Stimulated activated CD8-positive, alpha-beta memory T cell treated with anti-CD3 and anti-CD28 coated beads, Interleukin-2, amount 100 ng/mL, for 1 hour (primary cell): ENCODE results near the gene TCF12.
"Not testable (repeated sequence)": the region's sequence is repeated elsewhere in the genome, so short reads cannot be mapped to it uniquely, and the experiment has no call there.

Source experiments
- DNase-seq, 2 donors: peaks; one replicate each; pipeline ENCODE4 v3.0.0-alpha.2; 2020; ENCODE audit warnings: low read depth in 2 of 2

The TCF12 gene

DNA sequence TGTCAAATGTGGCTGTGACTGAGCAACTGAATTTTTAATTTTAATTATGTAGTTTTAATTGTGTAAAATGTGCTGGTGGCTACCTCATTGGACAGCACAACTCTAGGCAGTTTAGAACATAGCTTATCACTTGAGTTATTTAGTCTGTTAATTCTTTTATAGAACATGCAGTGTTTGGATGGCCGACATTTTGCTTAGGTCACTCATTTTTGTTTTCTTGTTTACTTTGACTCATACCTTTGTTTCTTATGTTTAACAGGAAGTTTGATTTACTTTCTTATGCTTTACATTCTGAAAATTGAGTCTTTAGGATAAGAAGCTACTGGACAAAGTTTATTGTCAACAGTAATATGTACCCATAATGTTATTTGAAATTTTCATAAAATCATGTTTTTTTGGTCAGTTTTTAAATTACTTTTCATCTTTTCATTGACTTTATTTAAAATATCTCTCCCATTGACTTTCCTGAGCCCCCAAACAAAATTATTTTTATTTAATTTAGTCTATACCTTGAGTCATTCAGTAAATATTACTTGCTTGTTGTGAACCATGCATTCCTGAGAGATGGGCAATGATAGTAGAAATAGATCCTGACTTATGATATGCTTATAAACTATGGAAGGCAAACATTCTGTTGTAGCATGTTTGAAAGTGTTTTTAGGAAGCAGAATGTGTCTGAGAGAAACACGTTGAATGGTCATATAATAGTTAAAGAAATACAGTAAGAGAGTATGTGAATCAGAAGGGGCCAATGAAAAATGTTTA lies 60.6 kb downstream of the TCF12 start:
- DNase-seq = no peak

DNA sequence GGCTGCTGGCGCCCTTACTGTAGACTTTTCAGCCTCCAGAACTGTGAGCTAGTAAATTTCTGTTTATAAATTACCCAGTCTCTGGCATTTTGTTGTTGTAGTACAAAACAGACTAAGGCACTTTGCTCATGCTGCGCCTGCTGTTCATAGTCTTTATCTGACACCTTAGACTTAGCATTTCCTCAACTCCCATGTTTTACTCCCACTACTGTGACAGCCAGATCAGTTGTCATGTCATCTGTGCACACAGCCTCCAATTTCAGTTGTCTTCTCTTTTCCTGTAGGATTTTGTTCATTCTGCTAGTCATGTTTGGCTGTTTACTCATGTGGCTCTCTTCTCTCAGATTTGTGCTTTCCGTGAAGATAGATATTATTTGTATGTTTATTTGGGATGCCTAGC lies 62.0 kb downstream of the TCF12 start:
- DNase-seq = no peak

DNA sequence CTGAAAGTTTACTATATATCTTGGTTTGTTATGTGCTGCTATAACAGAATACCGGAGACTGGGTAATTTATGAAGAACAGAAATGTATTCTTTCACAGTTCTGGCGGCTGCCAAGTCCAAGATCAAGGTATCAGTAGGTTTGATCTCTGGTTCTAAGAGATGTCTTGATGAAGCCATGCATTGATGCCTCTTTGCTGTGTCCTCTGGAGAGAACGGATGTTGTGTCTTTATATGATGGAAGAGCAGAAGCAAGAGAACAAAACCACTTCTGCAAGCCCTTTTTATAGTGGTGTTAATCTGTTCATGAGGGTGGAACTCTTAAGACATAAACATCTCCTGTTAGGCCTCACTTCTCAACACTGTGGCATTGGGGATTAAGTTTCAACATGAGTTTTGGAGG lies 62.7 kb downstream of the TCF12 start:
- DNase-seq = no peak

DNA sequence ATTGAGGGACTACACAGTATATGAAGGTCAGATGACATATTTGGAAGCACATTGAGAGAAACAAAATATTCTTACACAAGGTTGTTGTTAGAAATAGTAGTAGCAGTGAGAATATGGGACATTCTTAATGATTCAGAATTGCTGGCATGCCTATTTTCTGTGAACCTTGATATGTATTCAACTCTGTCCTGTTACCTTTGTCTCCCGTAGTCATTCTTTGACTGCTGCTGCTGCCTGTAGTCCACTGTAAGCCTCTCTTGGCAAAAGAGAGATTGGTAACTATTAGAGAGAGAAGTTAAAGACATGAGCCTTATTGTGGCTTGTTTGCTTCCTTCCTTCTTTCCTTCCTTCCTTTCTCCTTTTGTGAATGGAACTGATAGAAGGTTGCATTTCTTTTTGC lies 64.5 kb downstream of the TCF12 start:
- DNase-seq = no peak

DNA sequence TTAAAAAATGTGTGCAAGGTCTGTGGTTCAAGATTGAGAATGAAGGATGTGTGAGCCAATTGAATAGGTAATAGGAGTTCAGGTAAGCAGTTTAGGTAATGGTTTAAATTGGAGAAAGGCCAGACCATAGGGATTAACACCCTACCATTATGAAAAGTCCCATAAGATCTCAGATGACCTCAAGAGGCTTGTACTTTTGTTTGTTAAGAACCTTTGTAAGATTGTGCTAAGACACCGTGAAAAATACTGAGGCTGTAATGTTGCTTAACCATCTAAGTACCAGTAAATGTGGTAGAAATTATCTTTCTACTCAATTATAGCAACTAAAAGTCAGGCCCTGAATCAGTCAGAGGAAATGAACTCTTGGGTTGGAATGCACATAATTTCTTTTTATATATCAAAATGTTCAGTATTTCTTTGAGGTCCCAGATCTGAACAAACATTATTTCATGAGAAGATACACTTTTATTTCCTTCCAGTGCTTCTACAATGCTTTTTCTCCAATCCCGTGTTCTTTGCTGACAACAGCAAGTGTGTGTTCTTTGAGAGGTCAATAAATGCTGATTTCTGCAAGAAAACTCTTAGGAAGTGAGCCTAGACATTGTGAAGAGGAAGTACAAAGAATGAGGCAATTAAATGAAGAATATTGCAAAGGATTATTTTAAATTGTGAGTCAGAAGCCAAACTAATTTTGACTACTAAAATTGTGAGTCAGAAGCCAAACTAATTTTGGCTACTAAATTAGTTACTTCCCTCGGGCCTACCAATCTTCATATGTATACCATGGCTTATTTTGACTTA lies 66.4 kb downstream of the TCF12 start:
- DNase-seq = no peak

DNA sequence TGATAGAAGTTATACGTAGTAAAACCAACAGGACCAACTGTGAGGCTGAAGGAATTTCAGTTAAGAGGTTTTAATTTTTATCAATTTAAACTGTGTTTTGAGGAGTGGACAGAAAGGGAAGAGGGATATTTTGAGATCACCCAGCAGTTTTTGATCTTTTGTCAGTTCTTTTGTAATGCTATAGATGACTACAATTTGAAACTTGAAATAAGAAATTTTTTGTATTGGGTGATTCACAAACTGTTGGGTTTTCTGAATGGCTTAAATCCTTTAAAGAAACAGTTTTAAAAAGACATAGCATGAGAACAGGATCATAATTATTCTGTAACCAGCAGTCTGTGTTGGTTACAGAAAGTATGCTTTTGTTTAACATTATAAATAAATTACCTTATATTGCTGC lies 67.4 kb downstream of the TCF12 start:
- no peak for DNase-seq

DNA sequence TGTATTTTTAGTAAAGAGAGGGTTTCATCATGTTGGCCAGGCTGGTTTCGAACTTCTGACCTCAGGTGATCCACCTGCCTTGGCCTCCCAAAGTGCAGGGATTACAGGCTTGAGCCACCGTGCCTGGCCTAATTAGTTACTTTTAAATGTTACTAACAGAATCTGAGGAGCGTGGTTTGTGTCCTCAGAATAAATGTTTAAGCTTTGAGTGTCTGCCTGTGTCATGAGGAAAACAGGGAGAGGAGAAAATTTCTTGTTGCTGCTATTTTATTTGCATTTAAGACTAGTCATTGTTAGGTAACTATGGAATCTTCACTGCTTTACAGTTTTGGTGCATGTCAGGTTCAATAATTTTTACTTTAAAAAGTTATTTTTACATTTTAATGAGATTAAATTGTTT lies 68.8 kb downstream of the TCF12 start:
- DNase-seq = no peak

DNA sequence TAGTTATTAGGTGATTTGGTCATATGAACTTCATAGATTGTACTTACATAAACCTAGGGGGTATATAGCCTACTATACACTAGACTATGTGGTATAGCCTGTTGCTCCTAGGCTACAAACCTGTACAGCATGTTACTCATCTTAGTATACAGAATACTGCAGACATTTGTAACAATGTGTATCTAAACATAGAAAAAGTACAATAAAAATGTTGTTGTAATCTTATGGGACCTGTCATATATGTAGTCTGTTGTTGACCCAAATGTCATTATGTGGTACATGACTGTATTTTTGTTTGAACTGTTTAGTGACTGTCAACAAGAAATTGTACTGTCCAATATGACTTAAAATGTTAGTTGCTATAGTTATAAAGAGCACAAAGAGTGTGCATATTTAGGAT lies 69.8 kb downstream of the TCF12 start:
- DNase-seq = no peak

DNA sequence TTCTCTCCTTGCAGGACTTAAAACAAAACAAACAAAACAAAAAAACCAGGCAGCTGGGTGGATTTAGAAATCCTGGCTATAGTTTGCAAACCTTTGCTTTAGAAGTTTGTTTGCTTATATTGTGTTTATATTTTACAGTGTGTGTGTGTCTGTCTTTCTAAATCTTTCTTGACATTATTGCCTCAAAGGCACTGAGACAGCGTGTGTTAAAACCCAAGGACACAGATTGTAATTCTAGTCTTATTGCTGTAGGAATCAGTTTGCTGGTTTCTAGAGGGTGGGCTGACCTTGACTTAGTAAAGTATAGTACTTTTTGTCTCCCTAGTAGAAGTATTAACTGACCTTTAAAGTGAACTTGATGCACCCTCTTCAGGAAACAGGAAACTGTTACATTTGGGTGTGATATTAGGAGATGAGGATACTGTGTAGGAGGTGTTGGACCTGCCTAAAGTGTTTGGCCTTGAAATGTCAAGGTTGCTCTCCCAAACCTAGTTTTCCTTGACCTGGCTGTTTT lies 71.0 kb downstream of the TCF12 start:
- DNase-seq = no peak

DNA sequence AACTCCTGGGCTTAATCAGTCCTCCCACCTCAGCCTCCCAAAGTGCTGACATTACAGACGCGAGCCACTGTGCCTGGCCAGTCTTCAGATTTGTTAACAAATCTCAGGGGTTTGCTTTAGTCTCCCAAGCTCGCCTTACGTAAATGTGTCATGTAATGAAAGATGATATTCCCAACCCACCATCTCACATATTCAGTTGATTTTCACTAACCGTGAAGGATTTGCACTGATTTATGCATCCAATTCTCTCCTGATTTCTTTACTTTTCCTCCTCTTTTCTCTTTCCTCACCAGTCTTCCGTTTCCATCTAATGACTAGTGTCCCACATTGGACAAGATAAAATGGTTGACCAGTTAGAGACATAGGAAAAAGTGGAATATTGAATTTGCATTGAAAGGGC lies 72.6 kb downstream of the TCF12 start:
- no peak for DNase-seq

DNA sequence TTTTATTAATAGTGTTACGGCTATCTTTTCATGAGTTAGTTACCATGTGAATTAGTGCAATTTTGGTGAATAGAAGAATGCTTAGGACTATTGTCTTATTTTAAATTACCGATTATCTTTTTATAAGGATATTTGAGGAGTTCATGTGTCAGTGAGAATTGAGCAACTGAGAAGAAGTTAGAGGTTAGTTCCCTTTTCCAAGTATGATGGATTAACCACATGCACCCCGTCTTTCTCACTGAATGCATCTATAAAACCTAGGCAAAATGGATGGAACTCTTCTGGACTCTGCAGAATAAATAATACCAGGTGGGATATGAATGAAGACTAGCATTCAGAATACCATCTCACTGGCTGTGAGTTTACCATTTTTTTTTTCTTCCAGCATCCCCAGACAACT lies 74.3 kb downstream of the TCF12 start:
- DNase-seq = no peak

DNA sequence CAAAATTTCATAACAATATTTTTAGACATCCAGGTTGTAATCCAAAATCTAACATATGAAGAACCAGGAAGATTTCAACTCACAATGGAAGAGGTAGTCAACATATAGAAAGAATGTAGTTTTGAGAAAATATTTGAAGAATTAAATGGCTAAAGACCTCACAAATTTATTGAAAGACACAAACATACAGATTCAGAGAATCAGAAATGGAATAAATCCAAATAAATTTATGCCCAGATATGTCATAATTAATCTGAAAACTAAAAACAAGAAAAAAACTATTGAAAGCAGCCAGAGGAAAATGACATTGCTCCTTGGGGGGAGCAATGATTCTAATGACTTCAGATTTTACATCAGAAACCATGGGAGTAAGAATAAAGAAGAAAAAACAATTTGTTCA lies 75.8 kb downstream of the TCF12 start:
- no peak for DNase-seq

DNA sequence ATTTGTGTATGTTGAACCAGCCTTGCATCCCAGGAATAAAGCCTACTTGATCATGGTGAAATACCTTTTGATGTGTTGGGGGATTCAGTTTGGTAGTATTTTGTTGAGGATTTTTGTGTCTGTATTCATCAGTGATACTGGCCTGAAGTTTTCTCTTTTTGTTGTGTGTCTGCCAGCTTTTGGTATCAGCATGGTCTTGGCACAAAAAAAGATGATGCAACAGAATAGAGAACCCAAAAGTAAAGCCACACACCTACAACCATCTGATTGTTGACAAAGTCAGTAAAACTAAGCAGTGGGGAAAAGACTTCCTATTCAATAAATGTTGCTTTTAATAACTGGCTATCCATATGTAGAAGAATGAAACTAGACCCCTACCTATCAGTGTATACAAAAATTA lies 77.6 kb downstream of the TCF12 start:
- no peak for DNase-seq

DNA sequence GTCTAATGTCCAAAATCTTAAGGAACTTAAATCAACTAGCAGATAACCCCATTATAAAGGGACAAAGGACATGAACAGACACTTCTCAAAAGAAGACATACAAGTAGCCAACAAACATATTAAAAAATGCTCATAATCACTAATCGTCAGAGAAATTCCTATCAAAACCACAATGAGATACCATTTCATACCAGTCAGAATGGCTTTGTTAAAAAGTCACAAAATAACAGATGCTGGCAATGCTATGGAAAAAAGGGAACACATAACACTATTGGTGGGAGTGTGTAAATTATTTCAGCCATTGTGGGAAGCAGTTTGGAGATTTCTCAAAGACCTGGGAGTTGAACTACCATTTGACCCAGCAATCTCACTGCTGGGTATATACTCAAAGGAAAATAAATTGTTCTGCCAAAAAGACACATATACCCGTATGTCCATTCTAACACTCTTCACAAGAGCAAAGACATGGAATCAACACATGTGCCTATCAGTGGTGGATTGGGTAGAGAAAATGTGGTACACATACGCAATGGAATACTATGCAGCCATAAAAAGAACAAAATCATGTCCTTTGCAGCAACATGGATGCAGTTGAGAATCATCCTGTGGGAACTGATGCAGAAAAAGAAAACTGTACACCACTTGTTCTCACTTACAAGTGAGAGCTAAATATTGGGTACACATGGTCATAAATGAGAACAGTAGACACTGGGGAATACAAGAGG lies 78.5 kb downstream of the TCF12 start:
- no peak for DNase-seq

DNA sequence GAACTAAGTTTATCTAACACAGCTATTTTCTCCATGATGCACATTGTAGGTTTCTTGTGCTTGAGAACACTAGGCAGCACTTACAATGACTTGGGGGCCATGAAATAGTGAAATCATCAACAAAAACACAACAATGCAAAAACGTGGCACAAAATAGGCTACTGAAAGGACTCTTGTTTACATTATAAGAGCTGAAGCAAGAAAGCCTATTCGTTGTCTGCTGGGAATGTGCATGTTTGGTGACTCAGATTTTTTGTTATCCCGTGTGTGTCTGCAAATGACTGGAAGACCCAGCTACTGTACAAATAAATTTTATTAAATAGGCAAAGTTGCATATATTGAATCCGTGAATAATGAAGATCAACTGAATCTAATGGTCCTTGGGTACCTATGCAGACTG lies 85.0 kb downstream of the TCF12 start:
- DNase-seq = no peak

DNA sequence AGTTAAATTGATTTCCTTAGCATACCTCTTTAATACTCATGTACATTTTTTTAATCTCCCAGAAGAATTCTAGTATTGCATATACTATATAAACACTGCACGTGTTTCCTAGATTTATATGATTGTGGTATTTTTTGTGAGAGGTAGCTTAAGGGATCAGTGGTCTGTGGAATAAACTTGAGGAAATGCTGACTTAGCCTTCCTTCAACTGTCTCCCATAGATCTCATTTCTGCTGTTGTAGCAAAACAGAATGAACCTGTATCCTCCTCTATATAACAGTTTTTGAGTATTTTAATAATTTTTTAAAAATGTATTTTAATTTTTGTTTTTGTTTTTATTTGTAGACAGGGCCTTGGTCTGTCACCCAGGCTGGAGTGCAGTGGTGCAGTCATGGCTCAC lies 86.8 kb downstream of the TCF12 start:
- no peak for DNase-seq

DNA sequence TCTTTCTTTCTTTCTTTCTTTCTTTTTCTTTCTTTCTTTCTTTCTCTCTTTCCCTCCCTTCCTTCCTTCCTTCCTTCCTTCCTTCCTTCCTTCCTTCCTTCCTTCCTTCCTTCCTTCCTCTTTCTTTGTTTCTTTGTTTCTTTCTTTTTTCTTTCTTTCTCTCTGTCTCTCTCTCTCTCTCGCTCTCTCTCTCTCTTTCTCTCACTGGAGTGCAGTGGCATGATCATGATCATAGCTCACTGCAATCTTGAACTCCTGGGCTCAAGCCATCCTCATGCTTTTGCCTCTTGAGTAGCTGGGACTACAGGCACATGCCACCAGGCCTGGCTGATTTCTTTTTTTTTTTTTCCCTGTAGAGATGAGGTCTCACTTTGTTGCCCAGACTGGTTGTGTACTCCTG lies 89.4 kb downstream of the TCF12 start:
- DNase-seq = not testable (repeated sequence)

DNA sequence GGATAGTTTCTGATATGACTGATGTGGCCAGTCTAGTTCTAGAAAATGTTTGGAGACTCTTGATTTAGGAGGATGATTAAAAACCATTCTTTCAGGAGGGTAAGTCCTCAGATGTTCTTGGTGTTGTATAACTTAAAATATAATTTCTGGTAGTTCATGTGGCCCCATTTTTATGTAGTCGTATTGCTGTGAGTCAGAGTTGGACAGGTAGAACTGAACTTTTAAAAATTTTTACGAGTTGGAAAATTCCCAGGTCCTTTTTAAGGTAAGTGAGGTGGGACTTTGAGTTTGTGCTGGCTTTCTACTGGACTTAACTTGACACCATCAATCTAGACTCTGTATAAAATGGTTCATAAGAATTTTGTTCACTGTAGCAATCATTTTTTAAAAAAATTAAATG lies 92.3 kb downstream of the TCF12 start:
- no peak for DNase-seq

DNA sequence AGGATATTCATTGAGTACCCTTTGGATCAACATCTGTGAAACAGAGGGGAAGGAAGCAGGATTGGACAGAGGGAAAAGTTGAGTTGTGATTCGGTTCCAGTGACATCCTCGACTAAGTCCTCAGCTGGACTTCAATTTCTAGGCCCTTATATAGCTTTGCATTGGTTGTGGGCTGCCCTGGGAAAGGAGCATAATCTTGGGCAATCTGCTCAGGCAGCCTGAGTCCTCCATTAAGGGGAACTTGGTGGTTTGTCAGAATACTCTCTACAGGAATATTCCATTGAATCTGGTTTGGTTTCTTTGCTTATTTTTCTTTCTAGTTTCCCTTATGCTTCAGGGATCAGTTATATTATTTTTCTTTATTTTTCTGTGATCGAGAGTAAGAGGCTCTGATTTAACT lies 94.1 kb downstream of the TCF12 start:
- DNase-seq = no peak

DNA sequence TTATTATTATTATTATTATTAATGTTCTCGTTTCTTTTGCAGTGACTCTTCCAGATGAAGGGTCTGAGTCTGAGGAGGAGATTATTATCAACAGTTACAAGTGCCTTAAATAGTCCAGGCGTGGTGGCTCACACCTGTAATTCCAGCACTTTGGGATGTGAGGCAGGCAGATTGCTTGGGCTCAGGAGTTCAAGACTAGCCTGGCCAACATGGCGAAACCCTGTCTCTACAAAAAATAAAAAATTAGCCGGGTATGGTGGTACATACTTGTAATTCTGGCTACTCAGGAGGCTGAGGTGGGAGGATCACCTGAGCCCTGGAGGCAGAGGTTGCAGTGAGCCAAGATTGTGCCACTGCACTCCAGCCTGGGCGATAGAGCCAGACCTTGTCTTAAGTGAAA lies 96.5 kb downstream of the TCF12 start:
- DNase-seq = not testable (repeated sequence)

DNA sequence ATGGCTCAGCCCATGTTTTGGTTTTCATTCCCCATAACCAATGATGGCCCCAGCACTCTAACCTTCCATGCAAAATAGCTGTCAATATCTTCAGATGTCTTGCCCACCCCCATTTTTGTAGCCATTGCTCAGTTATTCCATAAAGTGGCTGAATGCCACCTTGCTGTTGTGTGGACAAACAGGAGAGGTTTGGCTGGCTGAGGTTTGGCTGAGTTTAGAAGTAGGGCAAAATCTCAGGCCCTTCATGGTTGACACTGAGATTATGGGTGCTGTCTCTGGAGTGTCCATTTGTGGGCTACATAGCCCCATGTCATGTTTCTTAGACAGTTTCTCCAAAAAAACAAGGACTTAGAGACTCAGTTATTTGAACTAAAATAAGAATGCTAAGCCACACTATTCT lies 96.9 kb downstream of the TCF12 start:
- DNase-seq = no peak

DNA sequence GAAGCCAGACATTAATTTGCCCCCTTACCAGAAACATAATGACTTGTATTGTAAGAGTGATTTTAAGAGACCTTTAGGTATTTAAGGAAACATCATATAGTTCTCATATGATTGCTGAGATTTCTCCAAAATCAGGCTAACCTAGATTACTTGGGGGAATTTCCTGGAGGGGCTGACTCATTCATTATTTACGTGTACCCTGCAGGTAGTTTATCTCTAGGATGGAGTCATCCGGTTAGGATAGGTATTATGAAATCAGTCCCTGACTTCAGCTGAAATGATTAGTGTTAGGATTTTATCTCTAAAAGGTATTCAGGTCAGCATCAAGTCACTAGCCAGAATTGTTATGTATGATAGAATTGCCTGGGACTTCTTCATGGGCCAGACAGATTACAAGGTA lies 97.5 kb downstream of the TCF12 start:
- no peak for DNase-seq

DNA sequence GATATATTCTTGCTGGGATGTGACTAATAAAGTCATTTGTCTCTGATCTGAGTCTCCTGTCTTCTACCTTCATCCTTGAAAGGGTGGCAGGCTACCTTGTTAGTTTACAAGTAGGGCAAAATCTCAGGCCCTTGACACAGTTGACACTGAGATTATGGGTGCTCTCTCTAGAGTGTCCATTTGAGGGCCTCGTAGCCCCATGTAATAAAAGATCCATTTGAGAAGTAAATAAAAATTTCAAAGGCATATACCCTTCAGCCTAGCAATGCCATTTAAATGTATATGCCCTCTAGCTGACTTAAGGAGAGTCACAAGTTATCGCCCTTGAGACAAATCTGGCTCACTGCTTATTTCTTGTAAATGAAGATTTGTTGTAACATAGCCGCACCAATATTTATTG lies 98.6 kb downstream of the TCF12 start:
- no peak for DNase-seq
